ENCODE results near the gene KAT8. TPM values are rescaled to one million over a fixed set of nuclear protein-coding genes. Genes with fewer than 3 reads are reported as not detected.
A peak's percentile ranks its signal among the peaks of the same experiment; 100 is the strongest.
"Not testable (repeated sequence)": the region's sequence is repeated elsewhere in the genome, so short reads cannot be mapped to it uniquely, and the experiment has no call there.

KAT8 gene
- total RNA-seq, 3 donors from 2014 or later = 61.1 to 83.1 (median 69.6) TPM

DNA sequence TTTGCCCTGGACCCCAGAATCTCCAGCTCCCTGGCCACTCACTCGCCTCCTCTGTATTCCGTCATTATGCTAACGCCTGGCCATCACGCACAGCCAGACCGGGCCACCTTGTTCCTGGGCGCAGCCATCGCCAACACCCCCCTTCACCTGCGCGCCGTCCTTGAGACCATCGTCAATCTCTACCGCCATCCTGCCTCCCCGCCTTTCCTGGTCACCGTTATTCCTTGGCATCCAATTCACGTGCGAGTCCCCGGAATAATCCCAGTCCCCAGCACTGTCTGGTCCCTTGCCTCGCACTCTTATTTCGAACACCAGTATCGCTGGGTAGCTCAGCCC, 23.4 kb upstream of the KAT8 start:
- peak; percentile 7 for ATAC-seq
- intact Hi-C loops (cut with DNase I, micrococcal nuclease) = no loop called here
- DNase-seq = peak in 1 of 3 donors; percentile 49

DNA sequence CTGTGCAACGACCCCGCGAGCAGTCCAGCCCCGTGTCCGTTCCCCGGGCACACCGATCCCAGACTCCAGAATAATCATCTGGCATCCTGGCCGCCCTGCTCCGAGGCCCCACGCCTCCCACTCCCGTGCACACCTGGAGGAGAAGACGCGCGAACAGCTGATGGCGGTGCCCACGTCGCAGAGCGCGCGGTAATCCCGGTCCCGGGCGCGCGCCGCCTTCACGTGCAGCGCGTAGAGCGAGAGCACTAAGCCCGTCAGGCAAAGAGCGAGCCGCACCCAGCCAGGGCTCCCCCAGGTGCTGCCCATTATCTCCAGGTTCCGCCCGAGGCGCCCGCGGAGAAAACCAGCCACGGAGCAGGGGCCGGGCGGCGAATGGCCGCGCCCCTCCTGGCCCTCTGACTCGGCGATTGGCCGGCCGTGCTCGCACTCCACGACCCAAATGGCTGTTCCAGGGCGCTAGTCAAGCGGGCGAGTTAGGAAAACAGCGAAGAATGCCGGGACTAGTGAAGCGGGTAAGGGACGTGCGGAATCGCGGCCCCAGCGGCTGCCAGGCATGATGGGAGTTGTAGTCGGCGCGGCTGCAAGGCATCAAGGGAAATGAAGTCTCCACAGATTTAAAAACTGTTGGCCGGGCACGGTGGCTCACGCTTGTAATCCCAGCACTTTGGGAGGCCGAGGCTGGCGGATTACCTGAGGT, 22.9 kb upstream of the KAT8 start, which contains the start of gene VKORC1:
TSS of gene VKORC1 (minus strand) at position 374 of the 697 bp plus-strand sequence. CDS start at position 306, 68 bp downstream.
- H3K4me1 ChIP-seq (ENCODE audit: low read depth) = peaks cover 14% of the 10 kb centered on the region
- no peaks in the 10 kb centered on the region for H3K9me3 ChIP-seq
- no peaks in the 10 kb centered on the region for H3K36me3 ChIP-seq (ENCODE audit: low read depth)
- TF ChIP-seq, protein P1, sequence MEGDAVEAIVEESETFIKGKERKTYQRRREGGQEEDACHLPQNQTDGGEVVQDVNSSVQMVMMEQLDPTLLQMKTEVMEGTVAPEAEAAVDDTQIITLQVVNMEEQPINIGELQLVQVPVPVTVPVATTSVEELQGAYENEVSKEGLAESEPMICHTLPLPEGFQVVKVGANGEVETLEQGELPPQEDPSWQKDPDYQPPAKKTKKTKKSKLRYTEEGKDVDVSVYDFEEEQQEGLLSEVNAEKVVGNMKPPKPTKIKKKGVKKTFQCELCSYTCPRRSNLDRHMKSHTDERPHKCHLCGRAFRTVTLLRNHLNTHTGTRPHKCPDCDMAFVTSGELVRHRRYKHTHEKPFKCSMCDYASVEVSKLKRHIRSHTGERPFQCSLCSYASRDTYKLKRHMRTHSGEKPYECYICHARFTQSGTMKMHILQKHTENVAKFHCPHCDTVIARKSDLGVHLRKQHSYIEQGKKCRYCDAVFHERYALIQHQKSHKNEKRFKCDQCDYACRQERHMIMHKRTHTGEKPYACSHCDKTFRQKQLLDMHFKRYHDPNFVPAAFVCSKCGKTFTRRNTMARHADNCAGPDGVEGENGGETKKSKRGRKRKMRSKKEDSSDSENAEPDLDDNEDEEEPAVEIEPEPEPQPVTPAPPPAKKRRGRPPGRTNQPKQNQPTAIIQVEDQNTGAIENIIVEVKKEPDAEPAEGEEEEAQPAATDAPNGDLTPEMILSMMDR (IDR thresholded peaks at IDR 0.05) = no peak
- DNase-seq = peak; percentile 94 to 96 (median 95)
- intact Hi-C loops (cut with DNase I, micrococcal nuclease) = no loop called here
- ATAC-seq = peak; percentile 95
- H3K4me3 ChIP-seq = peak within 1 kb of the TSS; percentile 46

More for the DNA sequence above, 23.4 kb upstream of the KAT8 start:
- Histone ChIP-seq H3K9me3 (no peaks in the 10 kb centered on the region), H3K4me1 (ENCODE audit: low read depth) (peaks cover 14% of the 10 kb centered on the region), H3K4me3 (peak overlapping the region; percentile 46), H3K36me3 (ENCODE audit: low read depth) (no peaks in the 10 kb centered on the region)
- TF ChIP-seq, protein P1 (IDR thresholded peaks at IDR 0.05) = no peak

DNA sequence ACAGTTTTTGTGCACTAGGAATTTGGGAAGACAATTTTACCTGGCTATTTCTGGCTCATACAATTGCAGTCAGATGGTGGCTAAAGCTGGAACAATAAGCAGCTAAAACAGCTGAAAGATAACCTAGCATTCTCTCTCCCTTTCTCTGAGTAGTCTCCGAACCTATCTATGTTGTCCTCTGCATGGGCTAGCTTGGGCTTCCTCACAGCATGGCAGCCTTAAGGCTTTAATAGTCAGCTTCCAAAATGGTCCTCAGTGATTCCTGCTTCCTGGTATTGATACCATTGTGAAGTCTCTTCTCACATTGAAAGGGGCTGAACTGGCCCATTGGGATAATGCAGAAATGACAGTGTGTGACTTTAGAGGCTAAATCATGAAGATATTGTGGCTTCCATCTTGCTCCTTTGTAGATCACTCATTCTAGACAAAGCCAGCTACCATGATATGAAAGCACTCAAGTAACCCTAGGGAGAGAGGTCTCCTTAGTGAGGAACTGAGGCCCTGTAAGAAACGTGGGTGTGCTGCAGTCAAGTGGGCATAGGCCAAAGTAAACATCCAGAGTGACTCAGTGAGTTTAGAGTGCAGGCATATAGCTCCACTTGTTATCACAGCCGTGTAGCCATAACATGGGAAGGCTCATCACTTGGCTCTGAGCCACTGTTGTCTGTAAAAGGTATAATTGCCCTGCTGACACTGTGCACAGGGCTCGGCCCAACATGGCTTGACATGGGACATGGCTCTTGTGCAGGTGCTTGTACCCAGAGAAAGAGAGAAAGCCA, 17.4 kb upstream of the KAT8 start:
- no peaks in the 10 kb centered on the region for H3K9me3 ChIP-seq
- no peak for DNase-seq
- no peak for ATAC-seq
- no peaks in the 10 kb centered on the region for H3K36me3 ChIP-seq (ENCODE audit: low read depth)
- no peak overlapping the region for H3K4me3 ChIP-seq
- H3K4me1 ChIP-seq (ENCODE audit: low read depth) = peaks cover 6% of the 10 kb centered on the region
- intact Hi-C loops (cut with DNase I, micrococcal nuclease) = no loop called here
- TF ChIP-seq, protein P1 (IDR thresholded peaks at IDR 0.05) = no peak

DNA sequence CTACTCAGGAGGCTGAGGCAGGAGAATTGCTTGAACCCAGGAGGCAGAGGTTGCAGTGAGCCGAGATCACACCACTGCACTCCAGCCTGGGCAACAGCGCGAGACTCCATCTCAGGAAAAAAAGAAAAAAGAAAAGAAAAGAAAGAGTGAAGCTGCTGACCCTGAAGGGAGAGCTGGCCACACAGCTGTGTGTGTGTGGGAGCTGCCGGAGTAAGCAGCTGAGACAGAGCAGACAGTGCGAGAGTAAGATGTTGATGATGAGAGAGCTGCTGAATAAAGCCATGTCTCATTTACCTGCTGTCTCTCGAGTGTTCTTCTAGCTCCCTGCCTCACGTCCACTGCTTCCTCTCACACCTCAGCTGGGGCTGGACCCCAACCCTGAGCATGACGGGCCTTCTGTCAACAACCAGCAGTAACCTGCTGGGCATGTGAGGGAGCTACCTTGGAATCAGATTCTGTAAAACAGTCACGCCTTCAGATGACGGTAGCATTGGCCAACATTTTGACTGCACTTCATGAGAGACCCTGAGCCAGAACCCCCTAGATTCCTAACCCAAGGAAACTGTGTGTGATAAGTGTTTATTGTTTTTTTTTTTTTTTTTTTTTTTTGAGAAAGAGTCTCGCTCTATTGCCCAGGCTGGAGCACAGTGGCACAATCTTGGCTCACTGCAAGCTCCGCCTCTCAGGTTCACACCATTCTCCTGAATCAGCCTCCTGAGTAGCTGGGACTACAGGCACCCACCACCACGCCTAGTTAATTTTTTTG, 16.4 kb upstream of the KAT8 start:
- DNase-seq; H3K36me3 ChIP-seq (ENCODE audit: low read depth); ATAC-seq; H3K4me3 ChIP-seq; H3K9me3 ChIP-seq; H3K4me1 ChIP-seq (ENCODE audit: low read depth); intact Hi-C loops (cut with DNase I, micrococcal nuclease): not testable (repeated sequence)

DNA sequence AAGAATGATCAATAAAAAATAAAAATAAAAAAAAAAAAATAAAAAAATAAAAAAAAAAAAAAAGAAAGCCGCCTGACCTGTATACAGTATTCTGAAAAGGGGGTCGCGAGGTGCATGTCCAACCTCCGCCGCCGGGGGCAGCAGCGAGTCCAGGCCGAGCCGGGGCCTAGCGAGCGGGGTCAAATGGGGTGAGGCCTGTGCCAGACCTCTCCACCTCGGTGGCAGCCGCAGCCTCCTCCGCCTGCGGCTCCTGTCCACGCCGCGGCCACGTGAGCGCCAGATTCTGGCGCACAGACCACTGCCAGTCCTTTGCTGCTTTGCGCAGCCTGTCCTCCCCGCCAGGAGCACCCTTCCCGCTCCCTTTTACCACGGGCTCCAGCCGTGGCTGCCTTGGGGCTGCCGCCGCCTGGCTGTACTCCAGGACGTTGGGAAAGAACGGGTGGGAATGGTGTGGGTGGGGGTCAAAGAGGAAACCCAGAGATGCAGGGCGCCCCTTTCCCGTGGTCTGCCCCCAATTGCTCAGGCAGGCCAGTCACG, 11.7 kb upstream of the KAT8 start:
- H3K36me3 ChIP-seq (ENCODE audit: low read depth) = no peaks in the 10 kb centered on the region
- TF ChIP-seq, protein P1 (IDR thresholded peaks at IDR 0.05) = peak; percentile 91
- intact Hi-C loops (cut with DNase I, micrococcal nuclease) = no loop called here

More for the DNA sequence above, 11.7 kb upstream of the KAT8 start:
- no peaks in the 10 kb centered on the region for H3K9me3 ChIP-seq
- ATAC-seq = peak; percentile 87
- H3K4me3 ChIP-seq = no peak overlapping the region
- H3K4me1 ChIP-seq (ENCODE audit: low read depth) = peaks cover 17% of the 10 kb centered on the region
- peak; percentile 87 to 92 (median 91) for DNase-seq
